K562 (cell line): ENCODE measurements around the gene INSIG1. TPM values are rescaled to one million over a fixed set of nuclear protein-coding genes. Genes with fewer than 3 reads are reported as not detected.

Source experiments
- CBFB ChIP-seq: sonication (generic); formaldehyde crosslinking; IDR thresholded peaks from 2 replicates; pipeline ENCODE4 v1.4.0; 2020; ENCODE audit warnings: mild to moderate bottlenecking, missing genetic modification reagents
- GATAD2B ChIP-seq: fragments of 450-650 bp; IDR thresholded peaks from 2 replicates; pipeline ENCODE4 v1.6.1; 2017; ENCODE audit warnings: mild to moderate bottlenecking, borderline replicate concordance
- MED1 ChIP-seq: sonication (generic); formaldehyde crosslinking; IDR thresholded peaks from 2 replicates; pipeline ENCODE4 v1.8.1; 2023; ENCODE audit warnings: missing genetic modification reagents, borderline replicate concordance
- NR2C2 ChIP-seq, 2 experiments: fragments of 200-800 bp in 1 of 2; sonication (Bioruptor generic) in 1 of 2; sonication (generic) in 1 of 2; formaldehyde crosslinking in 1 of 2; IDR thresholded peaks; 2 replicates each; pipeline versions ENCODE4 v1.6.1 to v1.8.0; 2016 to 2022; ENCODE audit warnings: mild to moderate bottlenecking in 1 of 2, missing compliant biosample characterization in 1 of 2, missing genetic modification characterization in 1 of 2, missing genetic modification reagents in 1 of 2
- TOE1 ChIP-seq, 2 experiments: fragments of 450-650 bp in 1 of 2; sonication (generic) in 1 of 2; formaldehyde crosslinking in 1 of 2; IDR thresholded peaks; 2 replicates each; pipeline versions ENCODE4 v1.7.1 to v1.8.0; 2016 to 2022; ENCODE audit warnings: borderline replicate concordance in 2 of 2, mild to moderate bottlenecking in 2 of 2, antibody characterized with exemption in 1 of 2, inconsistent platforms in 1 of 2, low read depth in 1 of 2, missing genetic modification reagents in 1 of 2, moderate library complexity in 1 of 2
- polyA plus RNA-seq, 8 experiments: library from polyadenylated mRNA; depleted of rRNA in 4 of 8; stranded (reverse) in 5 of 8; unstranded in 3 of 8; fragments of >200 nt; fragmentation: Nextera tagmentation in 2 of 8; fragmentation: Illumina TruSeq in 1 of 8; extraction: Ambion mirVana in 2 of 8; extraction: Trizol in 1 of 8; gene quantifications; 2 replicates each; pipeline versions ENCODE4 v1.2.1 to v1.2.3, GENCODE V29; 2011 to 2014; ENCODE audit warnings: inconsistent platforms in 1 of 8, missing spikeins in 1 of 8
- total RNA-seq, 7 experiments: library from RNA; depleted of rRNA in 6 of 7; stranded (reverse); fragments of >200 nt in 6 of 7; fragmentation: Illumina TruSeq in 2 of 7; extraction: Trizol in 2 of 7; gene quantifications; 2 replicates each; pipeline versions ENCODE4 v1.2.1 to v1.2.3, GENCODE V29; 2011 to 2021; ENCODE audit warnings: low replicate concordance in 1 of 7
- TF ChIP-seq, protein P1 (sequence below): IDR thresholded peaks from 2 replicates; pipeline ENCODE4 v1.6.1; 2014; ENCODE audit warnings: antibody characterized with exemption
- TF ChIP-seq, protein P2 (sequence below): fragments of 250-450 bp; sonication (Bioruptor Pico); IDR thresholded peaks from 2 replicates; pipeline ENCODE4 v1.5.1; 2021; ENCODE audit warnings: mild to moderate bottlenecking
- TF ChIP-seq, protein P3 (sequence below), 2 experiments: fragments of 450-650 bp; IDR thresholded peaks; 2 replicates each; pipeline ENCODE4 v1.6.1; 2016
- TF ChIP-seq, protein P4 (sequence below): fragments of 200-600 bp; sonication (generic); IDR thresholded peaks from one replicate; pipeline ENCODE4 v1.6.1; 2012; ENCODE audit warnings: mild to moderate bottlenecking, low read depth, low read length, inconsistent platforms

Gene INSIG1
- total and polyA plus RNA-seq, 9 of the 15 experiments (the other 6 are each of a cell fraction or from before 2014, with no cell fraction given), result 57.1 to 787 (median 238) TPM

DNA sequence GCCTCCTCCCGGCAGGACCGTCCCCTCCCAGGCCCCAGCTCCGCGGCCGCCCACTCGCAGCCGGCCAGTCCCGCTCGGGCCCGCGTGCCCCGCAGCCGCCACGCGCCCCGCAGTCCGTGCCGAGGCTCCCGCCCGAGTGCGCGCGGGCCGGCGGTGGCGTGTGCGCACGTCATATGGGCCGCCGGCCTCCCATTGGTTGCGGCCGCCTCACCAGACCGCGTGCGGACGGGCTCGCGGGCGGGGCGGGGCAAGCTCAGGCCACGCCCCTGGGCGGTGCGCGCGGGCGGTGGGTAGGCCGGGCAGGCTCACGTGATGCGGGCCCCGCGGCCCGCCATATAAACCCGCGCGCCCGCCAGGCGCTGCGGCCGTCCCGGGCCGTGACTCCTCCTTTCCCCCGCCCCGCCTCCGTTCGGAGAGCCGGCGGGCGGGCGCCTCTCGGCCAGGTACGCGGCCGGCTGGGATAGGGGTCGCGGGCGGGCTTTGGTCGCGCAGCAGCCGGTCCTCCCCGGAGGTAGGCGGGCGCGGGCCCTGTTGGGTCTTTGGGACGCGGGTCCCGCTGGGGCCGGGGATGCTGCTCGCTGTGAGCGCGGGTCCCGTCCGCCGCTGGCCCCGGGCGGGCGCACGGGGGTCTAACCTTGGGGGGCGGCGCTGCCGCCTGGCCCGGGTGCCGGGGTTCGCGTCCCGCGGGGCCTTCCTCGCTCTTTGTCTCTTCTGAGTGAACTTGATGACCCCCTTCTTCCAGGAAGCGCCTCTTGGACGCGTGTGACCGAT is at the start of gene INSIG1 (continued):
- TF ChIP-seq, protein P1, sequence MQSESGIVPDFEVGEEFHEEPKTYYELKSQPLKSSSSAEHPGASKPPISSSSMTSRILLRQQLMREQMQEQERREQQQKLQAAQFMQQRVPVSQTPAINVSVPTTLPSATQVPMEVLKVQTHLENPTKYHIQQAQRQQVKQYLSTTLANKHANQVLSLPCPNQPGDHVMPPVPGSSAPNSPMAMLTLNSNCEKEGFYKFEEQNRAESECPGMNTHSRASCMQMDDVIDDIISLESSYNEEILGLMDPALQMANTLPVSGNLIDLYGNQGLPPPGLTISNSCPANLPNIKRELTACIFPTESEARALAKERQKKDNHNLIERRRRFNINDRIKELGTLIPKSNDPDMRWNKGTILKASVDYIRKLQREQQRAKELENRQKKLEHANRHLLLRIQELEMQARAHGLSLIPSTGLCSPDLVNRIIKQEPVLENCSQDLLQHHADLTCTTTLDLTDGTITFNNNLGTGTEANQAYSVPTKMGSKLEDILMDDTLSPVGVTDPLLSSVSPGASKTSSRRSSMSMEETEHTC, result peak; percentile 54
- no peak for TF ChIP-seq MED1 (CRISPR knock-in tag)
- no peak for TF ChIP-seq NR2C2 (CRISPR knock-in tag; IDR thresholded peaks at IDR 0.05)
- TF ChIP-seq NR2C2 (tag; IDR thresholded peaks at IDR 0.05), result peak; percentile 6; the same call in 1 of the 2 replicates
- TF ChIP-seq GATAD2B, result peak; percentile 100
- TF ChIP-seq CBFB (CRISPR knock-in tag), result no peak
- TF ChIP-seq TOE1 (IDR thresholded peaks at IDR 0.05; ENCODE audit: borderline replicate concordance), result peak; percentile 66; the same call in 1 of the 2 replicates
- no peak for TF ChIP-seq TOE1 (CRISPR knock-in tag; IDR thresholded peaks at IDR 0.05; ENCODE audit: borderline replicate concordance, low read depth)
- TF ChIP-seq, protein P2, sequence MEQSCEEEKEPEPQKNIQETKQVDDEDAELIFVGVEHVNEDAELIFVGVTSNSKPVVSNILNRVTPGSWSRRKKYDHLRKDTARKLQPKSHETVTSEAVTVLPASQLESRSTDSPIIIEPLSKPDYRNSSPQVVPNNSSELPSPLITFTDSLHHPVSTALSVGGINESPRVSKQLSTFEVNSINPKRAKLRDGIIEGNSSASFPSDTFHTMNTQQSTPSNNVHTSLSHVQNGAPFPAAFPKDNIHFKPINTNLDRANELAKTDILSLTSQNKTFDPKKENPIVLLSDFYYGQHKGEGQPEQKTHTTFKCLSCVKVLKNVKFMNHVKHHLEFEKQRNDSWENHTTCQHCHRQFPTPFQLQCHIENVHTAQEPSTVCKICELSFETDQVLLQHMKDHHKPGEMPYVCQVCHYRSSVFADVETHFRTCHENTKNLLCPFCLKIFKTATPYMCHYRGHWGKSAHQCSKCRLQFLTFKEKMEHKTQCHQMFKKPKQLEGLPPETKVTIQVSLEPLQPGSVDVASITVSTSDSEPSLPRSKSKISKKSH (CRISPR knock-in tag), result 0 out of 2 replicates have a peak, but pooled peaks have one; percentile 38
- TF ChIP-seq, protein P3, sequence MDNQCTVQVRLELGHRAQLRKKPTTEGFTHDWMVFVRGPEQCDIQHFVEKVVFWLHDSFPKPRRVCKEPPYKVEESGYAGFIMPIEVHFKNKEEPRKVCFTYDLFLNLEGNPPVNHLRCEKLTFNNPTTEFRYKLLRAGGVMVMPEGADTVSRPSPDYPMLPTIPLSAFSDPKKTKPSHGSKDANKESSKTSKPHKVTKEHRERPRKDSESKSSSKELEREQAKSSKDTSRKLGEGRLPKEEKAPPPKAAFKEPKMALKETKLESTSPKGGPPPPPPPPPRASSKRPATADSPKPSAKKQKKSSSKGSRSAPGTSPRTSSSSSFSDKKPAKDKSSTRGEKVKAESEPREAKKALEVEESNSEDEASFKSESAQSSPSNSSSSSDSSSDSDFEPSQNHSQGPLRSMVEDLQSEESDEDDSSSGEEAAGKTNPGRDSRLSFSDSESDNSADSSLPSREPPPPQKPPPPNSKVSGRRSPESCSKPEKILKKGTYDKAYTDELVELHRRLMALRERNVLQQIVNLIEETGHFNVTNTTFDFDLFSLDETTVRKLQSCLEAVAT (IDR thresholded peaks at IDR 0.05), result no peak
- TF ChIP-seq, protein P4, sequence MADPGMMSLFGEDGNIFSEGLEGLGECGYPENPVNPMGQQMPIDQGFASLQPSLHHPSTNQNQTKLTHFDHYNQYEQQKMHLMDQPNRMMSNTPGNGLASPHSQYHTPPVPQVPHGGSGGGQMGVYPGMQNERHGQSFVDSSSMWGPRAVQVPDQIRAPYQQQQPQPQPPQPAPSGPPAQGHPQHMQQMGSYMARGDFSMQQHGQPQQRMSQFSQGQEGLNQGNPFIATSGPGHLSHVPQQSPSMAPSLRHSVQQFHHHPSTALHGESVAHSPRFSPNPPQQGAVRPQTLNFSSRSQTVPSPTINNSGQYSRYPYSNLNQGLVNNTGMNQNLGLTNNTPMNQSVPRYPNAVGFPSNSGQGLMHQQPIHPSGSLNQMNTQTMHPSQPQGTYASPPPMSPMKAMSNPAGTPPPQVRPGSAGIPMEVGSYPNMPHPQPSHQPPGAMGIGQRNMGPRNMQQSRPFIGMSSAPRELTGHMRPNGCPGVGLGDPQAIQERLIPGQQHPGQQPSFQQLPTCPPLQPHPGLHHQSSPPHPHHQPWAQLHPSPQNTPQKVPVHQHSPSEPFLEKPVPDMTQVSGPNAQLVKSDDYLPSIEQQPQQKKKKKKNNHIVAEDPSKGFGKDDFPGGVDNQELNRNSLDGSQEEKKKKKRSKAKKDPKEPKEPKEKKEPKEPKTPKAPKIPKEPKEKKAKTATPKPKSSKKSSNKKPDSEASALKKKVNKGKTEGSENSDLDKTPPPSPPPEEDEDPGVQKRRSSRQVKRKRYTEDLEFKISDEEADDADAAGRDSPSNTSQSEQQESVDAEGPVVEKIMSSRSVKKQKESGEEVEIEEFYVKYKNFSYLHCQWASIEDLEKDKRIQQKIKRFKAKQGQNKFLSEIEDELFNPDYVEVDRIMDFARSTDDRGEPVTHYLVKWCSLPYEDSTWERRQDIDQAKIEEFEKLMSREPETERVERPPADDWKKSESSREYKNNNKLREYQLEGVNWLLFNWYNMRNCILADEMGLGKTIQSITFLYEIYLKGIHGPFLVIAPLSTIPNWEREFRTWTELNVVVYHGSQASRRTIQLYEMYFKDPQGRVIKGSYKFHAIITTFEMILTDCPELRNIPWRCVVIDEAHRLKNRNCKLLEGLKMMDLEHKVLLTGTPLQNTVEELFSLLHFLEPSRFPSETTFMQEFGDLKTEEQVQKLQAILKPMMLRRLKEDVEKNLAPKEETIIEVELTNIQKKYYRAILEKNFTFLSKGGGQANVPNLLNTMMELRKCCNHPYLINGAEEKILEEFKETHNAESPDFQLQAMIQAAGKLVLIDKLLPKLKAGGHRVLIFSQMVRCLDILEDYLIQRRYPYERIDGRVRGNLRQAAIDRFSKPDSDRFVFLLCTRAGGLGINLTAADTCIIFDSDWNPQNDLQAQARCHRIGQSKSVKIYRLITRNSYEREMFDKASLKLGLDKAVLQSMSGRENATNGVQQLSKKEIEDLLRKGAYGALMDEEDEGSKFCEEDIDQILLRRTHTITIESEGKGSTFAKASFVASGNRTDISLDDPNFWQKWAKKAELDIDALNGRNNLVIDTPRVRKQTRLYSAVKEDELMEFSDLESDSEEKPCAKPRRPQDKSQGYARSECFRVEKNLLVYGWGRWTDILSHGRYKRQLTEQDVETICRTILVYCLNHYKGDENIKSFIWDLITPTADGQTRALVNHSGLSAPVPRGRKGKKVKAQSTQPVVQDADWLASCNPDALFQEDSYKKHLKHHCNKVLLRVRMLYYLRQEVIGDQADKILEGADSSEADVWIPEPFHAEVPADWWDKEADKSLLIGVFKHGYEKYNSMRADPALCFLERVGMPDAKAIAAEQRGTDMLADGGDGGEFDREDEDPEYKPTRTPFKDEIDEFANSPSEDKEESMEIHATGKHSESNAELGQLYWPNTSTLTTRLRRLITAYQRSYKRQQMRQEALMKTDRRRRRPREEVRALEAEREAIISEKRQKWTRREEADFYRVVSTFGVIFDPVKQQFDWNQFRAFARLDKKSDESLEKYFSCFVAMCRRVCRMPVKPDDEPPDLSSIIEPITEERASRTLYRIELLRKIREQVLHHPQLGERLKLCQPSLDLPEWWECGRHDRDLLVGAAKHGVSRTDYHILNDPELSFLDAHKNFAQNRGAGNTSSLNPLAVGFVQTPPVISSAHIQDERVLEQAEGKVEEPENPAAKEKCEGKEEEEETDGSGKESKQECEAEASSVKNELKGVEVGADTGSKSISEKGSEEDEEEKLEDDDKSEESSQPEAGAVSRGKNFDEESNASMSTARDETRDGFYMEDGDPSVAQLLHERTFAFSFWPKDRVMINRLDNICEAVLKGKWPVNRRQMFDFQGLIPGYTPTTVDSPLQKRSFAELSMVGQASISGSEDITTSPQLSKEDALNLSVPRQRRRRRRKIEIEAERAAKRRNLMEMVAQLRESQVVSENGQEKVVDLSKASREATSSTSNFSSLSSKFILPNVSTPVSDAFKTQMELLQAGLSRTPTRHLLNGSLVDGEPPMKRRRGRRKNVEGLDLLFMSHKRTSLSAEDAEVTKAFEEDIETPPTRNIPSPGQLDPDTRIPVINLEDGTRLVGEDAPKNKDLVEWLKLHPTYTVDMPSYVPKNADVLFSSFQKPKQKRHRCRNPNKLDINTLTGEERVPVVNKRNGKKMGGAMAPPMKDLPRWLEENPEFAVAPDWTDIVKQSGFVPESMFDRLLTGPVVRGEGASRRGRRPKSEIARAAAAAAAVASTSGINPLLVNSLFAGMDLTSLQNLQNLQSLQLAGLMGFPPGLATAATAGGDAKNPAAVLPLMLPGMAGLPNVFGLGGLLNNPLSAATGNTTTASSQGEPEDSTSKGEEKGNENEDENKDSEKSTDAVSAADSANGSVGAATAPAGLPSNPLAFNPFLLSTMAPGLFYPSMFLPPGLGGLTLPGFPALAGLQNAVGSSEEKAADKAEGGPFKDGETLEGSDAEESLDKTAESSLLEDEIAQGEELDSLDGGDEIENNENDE, result no peak
